Mucosa of descending colon (tissue), 3 donors: ENCODE measurements around the gene SCO2. TPM values are rescaled to one million over a fixed set of nuclear protein-coding genes. Genes with fewer than 3 reads are reported as not detected.
A peak's percentile ranks its signal among the peaks of the same experiment; 100 is the strongest.

Experiments used
- ATAC-seq: fragments of 200-7000 bp; cut with Tn5 transposase; one replicate; pipeline ENCODE4 v1.9.1; 2020; ENCODE audit warnings: mild to moderate bottlenecking, moderate library complexity
- DNase-seq, 3 donors: peaks; one replicate each; pipeline ENCODE4 v3.0.0-alpha.2; 2020
- H3K36me3 ChIP-seq: fragments of 200-600 bp; one replicate; pipeline ENCODE4 v1.8.0; 2021; ENCODE audit warnings: low read depth, mild to moderate bottlenecking
- H3K4me1 ChIP-seq: fragments of 200-600 bp; one replicate; pipeline ENCODE4 v1.8.0; 2021; ENCODE audit warnings: low read depth, mild to moderate bottlenecking
- H3K4me3 ChIP-seq: fragments of 200-600 bp; one replicate; pipeline ENCODE4 v1.8.0; 2021; ENCODE audit warnings: mild to moderate bottlenecking
- H3K9me3 ChIP-seq: fragments of 200-600 bp; one replicate; pipeline ENCODE4 v1.8.0; 2021; ENCODE audit warnings: mild to moderate bottlenecking
- CTCF ChIP-seq: fragments of 200-600 bp; IDR thresholded peaks from one replicate; pipeline ENCODE4 v1.8.0; 2022; ENCODE audit warnings: antibody characterized with exemption, mild to moderate bottlenecking
- intact Hi-C, 2 donors: fragments of 100-400 bp; cut with DNase I in 1 of 2; cut with micrococcal nuclease in 1 of 2; formaldehyde crosslinking; loops; one replicate each; pipeline versions ENCODE4 v1.11.0 to v1.11.1; 2022; cut with DNase I, micrococcal nuclease
- total RNA-seq, 3 donors: library from RNA; stranded (reverse); fragmentation: NEBNext Ultra II Directional in 2 of 3; extraction: Animal tissue kit (Norgen Biotek cat#: 25700) in 2 of 3; gene quantifications; one replicate each; pipeline versions ENCODE4 v1.2.1 to v1.2.4, GENCODE V29; 2021 to 2023
- donor health status: DM: no; HTN: no; CAD: no; lungs with moderate emphysema.
- donor health status: DM: no; HTN: no; CAD: no.
- donor health status: DM: no; HTN: yes; CAD: no.

SCO2 gene
- total RNA-seq, 3 donors from 2014 or later: 5.4 to 14.6 TPM; not detected in 1

DNA sequence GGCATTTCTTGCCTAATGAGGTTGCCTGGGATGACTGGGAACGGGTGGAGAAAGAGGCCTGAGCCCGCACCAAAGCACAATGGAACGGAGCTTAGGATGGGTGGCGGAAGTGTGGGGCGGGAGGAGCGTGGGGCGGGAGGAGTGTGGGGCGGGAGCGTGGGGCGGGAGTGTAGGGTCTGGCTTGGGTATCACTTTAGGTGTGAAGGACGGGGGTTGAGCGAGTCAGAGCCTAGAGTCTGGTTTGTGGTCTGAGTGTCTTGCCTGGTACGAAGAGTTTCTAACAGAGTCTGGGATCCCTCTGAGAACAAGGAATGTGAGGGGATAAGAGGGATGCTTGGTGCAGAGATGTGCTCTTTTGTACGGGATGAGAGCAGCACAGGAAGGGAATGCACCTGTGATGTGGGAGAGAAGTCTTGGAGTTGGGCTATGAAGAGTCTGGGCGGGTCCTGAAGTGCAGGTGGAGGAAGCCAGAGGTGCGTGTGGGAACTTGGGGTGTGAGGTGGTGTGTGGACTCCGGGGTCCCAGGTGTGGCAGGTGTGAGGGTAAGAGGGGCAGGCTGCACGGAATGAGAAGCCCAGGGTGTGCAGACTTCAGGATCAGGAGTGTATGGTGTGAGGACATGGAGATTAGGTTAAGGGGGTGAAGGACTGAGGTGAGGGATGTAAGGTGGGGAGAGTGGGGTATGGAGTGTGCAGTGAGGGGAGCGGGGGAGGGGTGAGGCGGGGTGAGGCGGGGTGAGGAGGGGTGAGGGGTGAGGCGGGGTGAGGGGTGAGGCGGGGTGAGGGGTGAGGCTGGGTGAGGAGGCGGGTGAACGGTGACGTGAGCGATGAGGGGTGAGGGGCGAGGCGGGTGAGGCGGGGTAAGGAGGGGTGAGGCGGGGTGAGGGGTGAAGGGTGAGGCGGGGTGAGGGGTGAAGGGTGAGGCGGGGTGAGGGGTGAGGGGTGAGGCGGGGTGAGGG, 36.3 kb upstream of the SCO2 start:
- intact Hi-C loops: no loop called here
- Histone ChIP-seq H3K9me3 (no peaks in the 10 kb centered on the region), H3K4me3 (no peak overlapping the region), H3K36me3 (no peaks in the 10 kb centered on the region), H3K4me1 (peaks cover 7% of the 10 kb centered on the region)
- no peak for ATAC-seq
- peak in 1 of 3 donors; percentile 69 for DNase-seq
- TF ChIP-seq CTCF: no peak

DNA sequence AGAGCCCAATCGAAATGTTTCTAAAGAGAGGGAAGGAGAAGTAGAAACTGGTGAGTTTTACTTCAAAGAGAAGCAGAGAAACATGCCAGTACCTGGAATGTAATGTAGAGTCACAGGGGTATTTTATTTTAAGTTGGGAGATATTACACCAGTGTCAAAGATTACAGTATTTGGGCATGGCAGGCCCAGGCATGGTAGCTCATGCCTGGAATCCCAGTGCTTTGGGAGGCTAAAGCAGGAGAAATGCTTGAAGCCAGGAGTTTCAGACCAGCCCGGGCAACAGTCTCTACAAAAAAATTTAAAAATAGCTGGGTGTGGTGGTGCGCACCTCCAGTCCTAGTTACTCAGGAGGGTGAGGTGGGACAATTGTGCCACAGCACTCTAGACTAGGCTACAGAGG, 34.6 kb upstream of the SCO2 start:
- intact Hi-C loops: no loop called here
- no peak for ATAC-seq
- H3K9me3 ChIP-seq: no peaks in the 10 kb centered on the region
- H3K36me3 ChIP-seq: no peaks in the 10 kb centered on the region
- no peak overlapping the region for H3K4me3 ChIP-seq
- no peak for DNase-seq
- TF ChIP-seq CTCF: no peak
- peaks cover 7% of the 10 kb centered on the region for H3K4me1 ChIP-seq

GRCh38 chr22:50556703-50557102, 31.3 kb upstream of the SCO2 start:
- TF ChIP-seq CTCF: no peak
- Histone ChIP-seq H3K9me3 (no peaks in the 10 kb centered on the region), H3K4me1 (no peaks in the 10 kb centered on the region), H3K36me3 (no peaks in the 10 kb centered on the region), H3K4me3 (no peak overlapping the region)
- DNase-seq: no peak
- no peak for ATAC-seq
- intact Hi-C loops: no loop called here

DNA sequence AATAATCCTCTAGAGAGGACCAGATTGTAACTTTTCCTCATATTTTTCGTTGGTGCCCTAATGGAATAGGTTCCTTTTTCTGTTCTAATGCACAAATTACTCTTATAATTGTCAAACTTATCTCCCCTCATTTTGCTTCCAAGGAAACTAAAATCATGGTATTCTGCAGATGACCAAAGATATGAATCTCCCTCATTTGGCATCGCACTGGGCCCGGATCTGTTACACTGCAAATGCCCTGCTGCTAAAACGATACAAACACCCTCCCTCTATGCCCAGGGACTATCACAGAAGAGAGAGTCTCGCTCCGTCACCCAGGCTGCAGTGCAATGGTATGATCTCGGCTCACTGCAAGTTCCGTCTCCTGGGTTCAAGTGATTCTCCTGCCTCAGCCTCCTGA, 27.9 kb upstream of the SCO2 start:
- DNase-seq (no peak), ATAC-seq (no peak)
- intact Hi-C loops: no loop called here
- Histone ChIP-seq H3K9me3 (no peaks in the 10 kb centered on the region), H3K4me1 (peaks cover 7% of the 10 kb centered on the region), H3K36me3 (no peaks in the 10 kb centered on the region), H3K4me3 (no peak overlapping the region)
- TF ChIP-seq CTCF: no peak

GRCh38 chr22:50551160-50551752, 25.9 kb upstream of the SCO2 start:
- TF ChIP-seq CTCF: no peak
- ATAC-seq: peak; percentile 5
- no peak for DNase-seq
- Histone ChIP-seq H3K4me1 (peaks cover 7% of the 10 kb centered on the region), H3K9me3 (no peaks in the 10 kb centered on the region), H3K36me3 (no peaks in the 10 kb centered on the region), H3K4me3 (no peak overlapping the region)
- intact Hi-C loops: no loop called here
